NCI-H128 (cell line): ENCODE measurements around the gene KRT33B.
"Not testable (repeated sequence)": the region's sequence is repeated elsewhere in the genome, so short reads cannot be mapped to it uniquely, and the experiment has no call there.

ENCODE experiments used
- DNase-seq: peaks from one replicate; lab custom pipeline; 2025; ENCODE audit not compliant: unreplicated experiment; lab: John Stamatoyannopoulos, UW

Gene KRT33B

GRCh38 chr17:41350381-41350878 lies 19.2 kb downstream of the KRT33B start, which contains the start of gene KRT33A:
Gene KRT33A, minus strand, starts transcription at chr17:41350828. Its CDS starts 61 bp downstream, at chr17:41350767.
- not testable (repeated sequence) for DNase-seq

GRCh38 chr17:41347869-41348760 lies 21.5 kb downstream of the KRT33B start:
- no peak for DNase-seq

GRCh38 chr17:41346421-41346820 lies 23.2 kb downstream of the KRT33B start:
- not testable (repeated sequence) for DNase-seq

GRCh38 chr17:41345992-41346391 lies 23.6 kb downstream of the KRT33B start:
- DNase-seq: no peak

- DNase-seq: no peak
These were observed 26.6 kb downstream of the KRT33B start for GRCh38 chr17:41343029-41343428.

GRCh38 chr17:41340934-41341861 lies 28.4 kb downstream of the KRT33B start:
- DNase-seq: no peak

GRCh38 chr17:41340494-41340893 lies 29.1 kb downstream of the KRT33B start:
- no peak for DNase-seq

- no peak for DNase-seq
These were observed 29.9 kb downstream of the KRT33B start for GRCh38 chr17:41339571-41340172.

- no peak for DNase-seq
These were observed 30.6 kb downstream of the KRT33B start for GRCh38 chr17:41338961-41339485.

GRCh38 chr17:41335747-41336146 lies 33.9 kb downstream of the KRT33B start:
- no peak for DNase-seq

GRCh38 chr17:41334385-41335305 lies 35.0 kb downstream of the KRT33B start:
- no peak for DNase-seq

- DNase-seq: no peak
These were observed 35.8 kb downstream of the KRT33B start for GRCh38 chr17:41333836-41334235.

GRCh38 chr17:41333098-41333497 lies 36.5 kb downstream of the KRT33B start:
- no peak for DNase-seq

- DNase-seq: no peak
These were observed 37.4 kb downstream of the KRT33B start for GRCh38 chr17:41332239-41332638.

- DNase-seq: no peak
These were observed 38.0 kb downstream of the KRT33B start for GRCh38 chr17:41331606-41332005.

GRCh38 chr17:41329279-41329948 lies 40.2 kb downstream of the KRT33B start:
- DNase-seq: no peak

- DNase-seq: no peak
These were observed 41.4 kb downstream of the KRT33B start for GRCh38 chr17:41328207-41328606.

GRCh38 chr17:41327411-41328120 lies 42.0 kb downstream of the KRT33B start:
- DNase-seq: no peak
